K562 treated with DMSO at 1 percent for 4 hours (cell line): Measurements from ENCODE around the gene ALG1. TPM values are rescaled to one million over a fixed set of nuclear protein-coding genes. Genes with fewer than 3 reads are reported as not detected.

Source experiments
- total RNA-seq: library from RNA; unstranded; fragments of 300-600 nt; gene quantifications from 2 replicates; pipeline ENCODE4 v1.2.3, GENCODE V29; 2022; ENCODE audit not compliant: insufficient read depth

ALG1 gene
- 10.2 and 17.2 TPM in 2 replicates for total RNA-seq

GRCh38 chr16:5071681-5072333 lies at the start of gene ALG1:
Gene ALG1 (plus strand): TSS chr16:5071843. CDS start chr16:5071850, 7 bp downstream.

GRCh38 chr16:5033256-5034166 lies 38.1 kb upstream of the ALG1 start, which contains the start of gene NAGPA:
Gene NAGPA (minus strand): TSS chr16:5033935. CDS start chr16:5033914, 21 bp downstream.

GRCh38 chr16:5065813-5066212 lies 5.8 kb upstream of the ALG1 start, which contains the start of gene C16orf89:
Gene C16orf89 (minus strand): TSS chr16:5065956. CDS start chr16:5065908, 48 bp downstream.

GRCh38 chr16:5097470-5098220 lies 26.0 kb downstream of the ALG1 start, which contains the start of gene EEF2KMT:
Gene EEF2KMT (minus strand): TSS chr16:5097795. CDS start chr16:5097739, 56 bp downstream.

Other genes starting within 250 kb of the ALG1 start
- gene GLYR1, start 224.6 kb upstream of the ALG1 start, total RNA-seq, result 58.3 and 69.1 TPM in 2 replicates
- gene UBN1, start 224.4 kb upstream of the ALG1 start, total RNA-seq, result 48.4 and 59.7 TPM in 2 replicates
- not detected in 2 replicates for gene PPL, start 134.7 kb upstream of the ALG1 start, total RNA-seq
- not detected in 2 replicates for gene SEC14L5, start 113.5 kb upstream of the ALG1 start, total RNA-seq
- gene NAGPA, start 37.9 kb upstream of the ALG1 start, total RNA-seq, result 8.3 and 8.9 TPM in 2 replicates
- not detected in 2 replicates for gene C16orf89, start 5.9 kb upstream of the ALG1 start, total RNA-seq
- 4.7 and 6.2 TPM in 2 replicates for gene EEF2KMT, start 26.0 kb downstream of the ALG1 start, total RNA-seq